ENCODE results near the gene PDXK. TPM values are rescaled to one million over a fixed set of nuclear protein-coding genes. Genes with fewer than 3 reads are reported as not detected.

Gene PDXK
- total and polyA plus RNA-seq, 2 of the 8 experiments (the other 6 are each of a cell fraction or from before 2014, with no cell fraction given): 78.0 to 112 TPM

DNA sequence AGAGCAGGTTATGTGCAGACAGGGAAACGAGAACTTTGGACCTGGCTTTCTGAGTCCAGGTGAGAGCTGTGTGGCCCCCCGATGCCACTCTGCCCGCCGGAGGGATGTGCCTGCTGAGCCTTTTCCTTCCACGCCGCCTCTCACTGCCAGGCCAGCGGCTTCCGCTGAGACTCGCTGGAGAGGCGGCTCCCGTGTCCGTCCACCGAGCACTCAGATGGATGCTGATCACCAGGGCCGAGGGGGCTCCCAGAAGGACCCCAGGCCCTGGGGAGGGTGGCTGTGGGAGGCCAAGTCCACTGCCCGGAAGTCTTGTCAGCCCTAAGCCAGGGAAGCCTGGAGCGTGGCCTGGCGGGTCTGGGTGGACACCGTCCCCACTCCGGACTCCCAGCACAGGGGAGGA, 40.7 kb downstream of the PDXK start:
- Histone ChIP-seq H3K56ac (replicated peaks; ENCODE audit: insufficient read length, low read depth, low read length) (no peak overlapping the region), H3K23ac (ENCODE audit: insufficient read length) (no peak overlapping the region), H3K27me3 (replicated peaks in 1 of 4; ENCODE audit: control insufficient read depth in 3 of 4, extremely low read depth in 1 of 4, insufficient read depth in 3 of 4, low read length in 3 of 4) (no peaks in the 10 kb centered on the region), H3K23me2 (ENCODE audit: low read depth, low read length) (no peaks in the 10 kb centered on the region), H3K27ac (ENCODE audit: low read depth, low read length) (no peak overlapping the region), H4K8ac (ENCODE audit: extremely low read depth, insufficient read depth, low read length) (no peak overlapping the region), H2BK15ac (ENCODE audit: low read length) (no peak overlapping the region), H3K79me2 (ENCODE audit: control insufficient read depth in 1 of 2, insufficient read depth in 2 of 2, low read length in 2 of 2) (no peaks in the 10 kb centered on the region), H3K18ac (ENCODE audit: extremely low read depth, low read length) (no peak overlapping the region), H3K4me2 (ENCODE audit: insufficient read depth in 1 of 2, low read depth in 2 of 2, low read length in 2 of 2) (no peak overlapping the region), H2BK120ac (replicated peaks; ENCODE audit: low read depth, low read length) (no peak overlapping the region), H2AFZ (ENCODE audit: low read length) (no peak overlapping the region), H3K9me3 (ENCODE audit: insufficient read depth in 2 of 2, low read depth in 1 of 2, low read length in 1 of 2) (no peaks in the 10 kb centered on the region), H2BK20ac (ENCODE audit: low read length) (no peak overlapping the region), H3K14ac (ENCODE audit: insufficient read length) (no peak overlapping the region), H2BK12ac (ENCODE audit: low read depth, low read length) (no peak overlapping the region), H4K20me1 (replicated peaks in 1 of 2; ENCODE audit: control insufficient read depth in 1 of 2, insufficient read depth in 2 of 2, low read length in 2 of 2) (peaks cover 0 to 14% of the 10 kb centered on the region in 2 experiments), H3K4me1 (replicated peaks in 1 of 4; ENCODE audit: control insufficient read depth in 3 of 4, insufficient read depth in 4 of 4, low read length in 3 of 4) (no peaks in the 10 kb centered on the region), H2BK5ac (ENCODE audit: low read depth, low read length) (no peak overlapping the region), H2AK5ac (ENCODE audit: low read depth, low read length) (no peak overlapping the region), H4K91ac (replicated peaks; ENCODE audit: insufficient read length, low read length) (no peak overlapping the region), H3K36me3 (ENCODE audit: control insufficient read depth in 2 of 4, insufficient read depth in 4 of 4, low read length in 3 of 4) (peaks cover 5 to 26% (median 12%) of the 10 kb centered on the region in 4 experiments; a peak in 7 of 8 replicates), H3K4ac (replicated peaks; ENCODE audit: insufficient read length, low read depth, low read length) (no peak overlapping the region), H3K4me3 (ENCODE audit: extremely low read depth in 1 of 4, insufficient read depth in 2 of 4, low read depth in 3 of 4, low read length in 4 of 4) (no peak overlapping the region), H4K5ac (ENCODE audit: insufficient read length, low read depth, low read length) (no peak overlapping the region), H3K9ac (replicated peaks in 1 of 4; ENCODE audit: extremely low read depth in 1 of 4, low read depth in 3 of 4, low read length in 3 of 4) (no peak overlapping the region), H3K79me1 (ENCODE audit: low read depth, low read length) (no peaks in the 10 kb centered on the region)
- FAIRE-seq (no peak), DNase-seq (ENCODE audit: low read depth in 1 of 2, low spot score in 2 of 2) (no peak)
- CTCF ChIA-PET (ENCODE audit: partially characterized antibody): interaction anchor here (0.6 to 0.9 kb wide), 4 partner anchors 24 to 915 kb away, joined by 3 to 5 read pairs (median 4); no protein-coding TSS in a partner anchor
- POLR2A ChIA-PET (ENCODE audit: partially characterized antibody): interaction anchor here (1.0 to 2.5 kb wide), 5 partner anchors 9 to 40 kb away, joined by 3 to 7 read pairs (median 6); no protein-coding TSS in a partner anchor
- WGBS, 2 experiments (ENCODE audit: extremely low coverage in 1 of 2, insufficient coverage in 1 of 2, insufficient read length in 1 of 2, insufficient replicate concordance in 2 of 2, low coverage in 1 of 2, low lambda C conversion rate in 2 of 2, missing lambda C conversion rate in 1 of 2): 95% methylated on average over 16 of the region's 19 CpGs; no CpG with 5 or more reads in 1 of the 2 experiments
- TF ChIP-seq SP1 (IDR thresholded peaks at IDR 0.05; ENCODE audit: low read depth, low read length) (no peak), SP4 (IDR thresholded peaks at IDR 0.05; ENCODE audit: low read length) (no peak), NANOG (IDR thresholded peaks at IDR 0.05; ENCODE audit: insufficient read depth, low read depth, low read length, poor library complexity, severe bottlenecking) (no peak), TCF12 (IDR thresholded peaks at IDR 0.05; ENCODE audit: low read depth, low read length) (no peak), KDM4A (IDR thresholded peaks at IDR 0.05; ENCODE audit: low read depth, low read length, severe bottlenecking) (no peak), JUND (IDR thresholded peaks at IDR 0.05; ENCODE audit: low read length) (no peak), RAD21 (IDR thresholded peaks at IDR 0.05 in 1 of 2, conservative IDR thresholded peaks at IDR 0.05 in 1 of 2; ENCODE audit: low read depth in 2 of 2, low read length in 2 of 2) (no peak), POLR2A (IDR thresholded peaks at IDR 0.05; ENCODE audit: control extremely low read depth in 1 of 2, low read depth in 2 of 2, low read length in 2 of 2) (no peak), CHD2 (IDR thresholded peaks at IDR 0.05; ENCODE audit: low read length) (no peak), CBX5 (IDR thresholded peaks at IDR 0.05; ENCODE audit: low read depth, low read length) (no peak), BACH1 (IDR thresholded peaks at IDR 0.05; ENCODE audit: low read length) (no peak), CBX8 (IDR thresholded peaks at IDR 0.05; ENCODE audit: borderline replicate concordance, low read depth, low read length) (no peak), YY1 (IDR thresholded peaks at IDR 0.05; ENCODE audit: low read depth, low read length) (no peak)
- TF ChIP-seq, protein P1, sequence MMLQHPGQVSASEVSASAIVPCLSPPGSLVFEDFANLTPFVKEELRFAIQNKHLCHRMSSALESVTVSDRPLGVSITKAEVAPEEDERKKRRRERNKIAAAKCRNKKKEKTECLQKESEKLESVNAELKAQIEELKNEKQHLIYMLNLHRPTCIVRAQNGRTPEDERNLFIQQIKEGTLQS (IDR thresholded peaks at IDR 0.05; ENCODE audit: insufficient read depth, low read depth, low read length): no peak

All from H1 (cell line).